ENCODE results near the gene GRIK5.

- TF ChIP-seq CTCF (IDR thresholded peaks at IDR 0.05) (no peak), POLR2A (IDR thresholded peaks at IDR 0.05) (no peak)
Measured at GRCh38 chr19:41994994-41995958, 74.7 kb downstream of the GRIK5 start.
